Measurements from ENCODE around the gene PLEKHN1. TPM values are rescaled to one million over a fixed set of nuclear protein-coding genes. Genes with fewer than 3 reads are reported as not detected.

The PLEKHN1 gene
- total RNA-seq, 2 donors from 2014 or later, result 1.9 to 2.3 TPM

GRCh38 chr1:953524-954320, 12.6 kb upstream of the PLEKHN1 start:
- no peaks in the 10 kb centered on the region for H3K27me3 Mint-ChIP-seq (ENCODE audit: low read depth)
- ATAC-seq (replicated peaks in 1 of 2) (no peak), DNase-seq (no peak)
- H3K9me3 Mint-ChIP-seq, result no peaks in the 10 kb centered on the region
- H3K4me3 Mint-ChIP-seq, result no peak overlapping the region
- H3K36me3 Mint-ChIP-seq (ENCODE audit: insufficient read depth in 2 of 2), result peaks cover 10 to 22% of the 10 kb centered on the region in 2 donors
- H3K27ac Mint-ChIP-seq, result no peak overlapping the region
- H3K4me1 Mint-ChIP-seq (ENCODE audit: low read depth), result peaks cover 16% of the 10 kb centered on the region

GRCh38 chr1:954927-955326, 11.4 kb upstream of the PLEKHN1 start:
- Mint-ChIP-seq H3K9me3 (no peaks in the 10 kb centered on the region), H3K4me1 (ENCODE audit: low read depth) (peaks cover 16% of the 10 kb centered on the region), H3K4me3 (no peak overlapping the region), H3K36me3 (ENCODE audit: insufficient read depth in 2 of 2) (peaks cover 10 to 22% of the 10 kb centered on the region in 2 donors), H3K27me3 (ENCODE audit: low read depth) (no peaks in the 10 kb centered on the region), H3K27ac (no peak overlapping the region)
- DNase-seq (no peak), ATAC-seq (replicated peaks in 1 of 2) (no peak)

- no peak for ATAC-seq (replicated peaks in 1 of 2)
- Mint-ChIP-seq H3K4me3 (no peak overlapping the region), H3K27ac (no peak overlapping the region), H3K9me3 (no peaks in the 10 kb centered on the region), H3K36me3 (ENCODE audit: insufficient read depth in 2 of 2) (peaks cover 6 to 22% of the 10 kb centered on the region in 2 donors), H3K4me1 (ENCODE audit: low read depth) (peaks cover 16% of the 10 kb centered on the region), H3K27me3 (ENCODE audit: low read depth) (no peaks in the 10 kb centered on the region)
- DNase-seq, result no peak
These were observed 10.8 kb upstream of the PLEKHN1 start for GRCh38 chr1:955474-955873.

- H3K27me3 Mint-ChIP-seq (ENCODE audit: low read depth), result no peaks in the 10 kb centered on the region
- no peak overlapping the region for H3K27ac Mint-ChIP-seq
- ATAC-seq (replicated peaks in 1 of 2), result no peak
- H3K9me3 Mint-ChIP-seq, result no peaks in the 10 kb centered on the region
- peaks cover 16% of the 10 kb centered on the region for H3K4me1 Mint-ChIP-seq (ENCODE audit: low read depth)
- peaks cover 4 to 13% of the 10 kb centered on the region in 2 donors for H3K36me3 Mint-ChIP-seq (ENCODE audit: insufficient read depth in 2 of 2)
- H3K4me3 Mint-ChIP-seq, result no peak overlapping the region
- DNase-seq, result no peak
These were observed 9.6 kb upstream of the PLEKHN1 start for GRCh38 chr1:956636-957035.

GRCh38 chr1:958823-959730, 7.2 kb upstream of the PLEKHN1 start, which contains the start of gene NOC2L:
TSS of gene NOC2L (minus strand) at chr1:959256. CDS start at chr1:959240, 16 bp downstream.
- H3K27me3 Mint-ChIP-seq (ENCODE audit: low read depth), result no peaks in the 10 kb centered on the region

GRCh38 chr1:959731-960362, 6.4 kb upstream of the PLEKHN1 start:
- Mint-ChIP-seq H3K36me3 (ENCODE audit: insufficient read depth in 2 of 2) (peaks cover 4 to 9% of the 10 kb centered on the region in 2 donors), H3K27me3 (ENCODE audit: low read depth) (no peaks in the 10 kb centered on the region), H3K27ac (no peak overlapping the region), H3K4me3 (peak overlapping the region; percentile 86 to 98), H3K4me1 (ENCODE audit: low read depth) (peaks cover 16% of the 10 kb centered on the region), H3K9me3 (no peaks in the 10 kb centered on the region)
- ATAC-seq (replicated peaks in 1 of 2), result peak; percentile 21 to 26
- DNase-seq, result no peak

More at GRCh38 chr1:958823-959730, 7.2 kb upstream of the PLEKHN1 start, which contains the start of gene NOC2L:
- Mint-ChIP-seq H3K4me3 (peak within 1 kb of the TSS; percentile 86 to 98), H3K27ac (peak within 1 kb of the TSS; percentile 79), H3K36me3 (ENCODE audit: insufficient read depth in 2 of 2) (peaks cover 4 to 13% of the 10 kb centered on the region in 2 donors), H3K4me1 (ENCODE audit: low read depth) (peaks cover 16% of the 10 kb centered on the region), H3K9me3 (no peaks in the 10 kb centered on the region)
- ATAC-seq (replicated peaks in 1 of 2) (peak; percentile 87 to 89), DNase-seq (peak; percentile 93 to 97)

- peak; percentile 63 to 68 for ATAC-seq (replicated peaks in 1 of 2)
- Mint-ChIP-seq H3K4me3 (peak within 1 kb of the TSS; percentile 86 to 98), H3K9me3 (no peaks in the 10 kb centered on the region), H3K4me1 (ENCODE audit: low read depth) (peaks cover 18% of the 10 kb centered on the region), H3K27me3 (ENCODE audit: low read depth) (no peaks in the 10 kb centered on the region), H3K27ac (no peak within 1 kb of the TSS), H3K36me3 (ENCODE audit: insufficient read depth in 2 of 2) (peaks cover 2 to 3% of the 10 kb centered on the region in 2 donors)
- DNase-seq, result peak; percentile 89 to 91
These were observed 5.7 kb upstream of the PLEKHN1 start, which contains the start of gene KLHL17 for GRCh38 chr1:960363-961131. TSS of gene KLHL17 (plus strand) at chr1:960584. CDS start at chr1:960694, 110 bp downstream.

- Mint-ChIP-seq H3K27ac (no peak overlapping the region), H3K36me3 (ENCODE audit: insufficient read depth in 2 of 2) (peaks cover 2 to 3% of the 10 kb centered on the region in 2 donors), H3K27me3 (ENCODE audit: low read depth) (no peaks in the 10 kb centered on the region), H3K4me1 (ENCODE audit: low read depth) (peaks cover 23% of the 10 kb centered on the region), H3K9me3 (no peaks in the 10 kb centered on the region), H3K4me3 (peak overlapping the region; percentile 34 to 71)
- no peak for DNase-seq
- no peak for ATAC-seq (replicated peaks in 1 of 2)
These were observed 5.1 kb upstream of the PLEKHN1 start for GRCh38 chr1:961132-961669.

GRCh38 chr1:962381-963300, 3.6 kb upstream of the PLEKHN1 start:
- no peaks in the 10 kb centered on the region for H3K9me3 Mint-ChIP-seq
- H3K4me3 Mint-ChIP-seq, result peak overlapping the region in 1 of 2 donors; percentile 71
- H3K27ac Mint-ChIP-seq, result no peak overlapping the region
- ATAC-seq (replicated peaks in 1 of 2) (no peak), DNase-seq (no peak)
- H3K4me1 Mint-ChIP-seq (ENCODE audit: low read depth), result peaks cover 18% of the 10 kb centered on the region
- H3K27me3 Mint-ChIP-seq (ENCODE audit: low read depth), result no peaks in the 10 kb centered on the region
- H3K36me3 Mint-ChIP-seq (ENCODE audit: insufficient read depth in 2 of 2), result peaks cover 2 to 3% of the 10 kb centered on the region in 2 donors

- H3K36me3 Mint-ChIP-seq (ENCODE audit: insufficient read depth in 2 of 2), result peaks cover 2 to 3% of the 10 kb centered on the region in 2 donors
- no peaks in the 10 kb centered on the region for H3K9me3 Mint-ChIP-seq
- no peak for DNase-seq
- H3K4me3 Mint-ChIP-seq, result no peak overlapping the region
- H3K4me1 Mint-ChIP-seq (ENCODE audit: low read depth), result peaks cover 11% of the 10 kb centered on the region
- no peak overlapping the region for H3K27ac Mint-ChIP-seq
- ATAC-seq (replicated peaks in 1 of 2), result no peak
- peaks cover 4% of the 10 kb centered on the region for H3K27me3 Mint-ChIP-seq (ENCODE audit: low read depth)
These were observed 3.0 kb upstream of the PLEKHN1 start for GRCh38 chr1:963301-963651.

GRCh38 chr1:963746-964525, 2.3 kb upstream of the PLEKHN1 start:
- peaks cover 9% of the 10 kb centered on the region for H3K27me3 Mint-ChIP-seq (ENCODE audit: low read depth)
- ATAC-seq (replicated peaks in 1 of 2) (no peak), DNase-seq (no peak)
- H3K9me3 Mint-ChIP-seq, result no peaks in the 10 kb centered on the region
- peak overlapping the region in 1 of 2 donors; percentile 32 for H3K4me3 Mint-ChIP-seq
- H3K36me3 Mint-ChIP-seq (ENCODE audit: insufficient read depth in 2 of 2), result peaks cover 0 to 2% of the 10 kb centered on the region in 2 donors
- peaks cover 7% of the 10 kb centered on the region for H3K4me1 Mint-ChIP-seq (ENCODE audit: low read depth)
- no peak overlapping the region for H3K27ac Mint-ChIP-seq

All from activated T-cell treated with anti-CD3 and anti-CD28 coated beads, Interleukin-2, amount 50 U/mL, for 72 hours (primary cell).